ENCODE results near the gene GPAM.
"Not testable (repeated sequence)": the region's sequence is repeated elsewhere in the genome, so short reads cannot be mapped to it uniquely, and the experiment has no call there.

GPAM gene

DNA sequence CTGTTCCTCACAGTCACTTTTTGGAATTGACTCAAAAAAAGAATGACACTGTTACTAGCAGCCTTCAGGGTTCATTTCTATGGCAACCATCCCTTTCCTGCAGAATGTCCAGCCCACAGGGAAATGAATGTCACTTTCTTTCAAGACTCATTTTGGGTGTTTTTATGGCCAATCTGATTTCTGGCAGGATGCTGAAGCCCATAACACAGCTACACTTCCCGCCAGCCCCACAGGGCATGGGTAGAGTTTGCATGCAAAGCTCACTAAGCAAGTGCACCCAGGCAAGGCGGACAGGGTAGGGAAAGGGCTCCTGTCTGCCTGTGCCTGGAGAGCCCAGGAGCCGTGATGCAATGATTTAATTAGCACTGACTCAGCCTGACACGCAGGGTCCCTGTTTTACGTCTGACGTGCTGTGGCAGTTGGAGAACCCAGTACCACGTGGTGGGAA is 26.1 kb upstream of the GPAM start:
- TF ChIP-seq POLR2A (IDR thresholded peaks at IDR 0.05; ENCODE audit: low read depth, low read length): no peak
- FAIRE-seq: no peak
- no peak for DNase-seq (ENCODE audit: insufficient read length, low spot score)

GRCh38 chr10:112208997-112209396 is 25.4 kb upstream of the GPAM start:
- no peak for TF ChIP-seq POLR2A (IDR thresholded peaks at IDR 0.05; ENCODE audit: low read depth, low read length)
- FAIRE-seq (no peak), DNase-seq (ENCODE audit: insufficient read length, low spot score) (no peak)

- FAIRE-seq: no peak
- no peak for DNase-seq (ENCODE audit: insufficient read length, low spot score)
- no peak for TF ChIP-seq POLR2A (IDR thresholded peaks at IDR 0.05; ENCODE audit: low read depth, low read length)
Measured at GRCh38 chr10:112208292-112208691, 24.7 kb upstream of the GPAM start.

- no peak for FAIRE-seq
Measured at GRCh38 chr10:112203328-112204076, 19.9 kb upstream of the GPAM start.

DNA sequence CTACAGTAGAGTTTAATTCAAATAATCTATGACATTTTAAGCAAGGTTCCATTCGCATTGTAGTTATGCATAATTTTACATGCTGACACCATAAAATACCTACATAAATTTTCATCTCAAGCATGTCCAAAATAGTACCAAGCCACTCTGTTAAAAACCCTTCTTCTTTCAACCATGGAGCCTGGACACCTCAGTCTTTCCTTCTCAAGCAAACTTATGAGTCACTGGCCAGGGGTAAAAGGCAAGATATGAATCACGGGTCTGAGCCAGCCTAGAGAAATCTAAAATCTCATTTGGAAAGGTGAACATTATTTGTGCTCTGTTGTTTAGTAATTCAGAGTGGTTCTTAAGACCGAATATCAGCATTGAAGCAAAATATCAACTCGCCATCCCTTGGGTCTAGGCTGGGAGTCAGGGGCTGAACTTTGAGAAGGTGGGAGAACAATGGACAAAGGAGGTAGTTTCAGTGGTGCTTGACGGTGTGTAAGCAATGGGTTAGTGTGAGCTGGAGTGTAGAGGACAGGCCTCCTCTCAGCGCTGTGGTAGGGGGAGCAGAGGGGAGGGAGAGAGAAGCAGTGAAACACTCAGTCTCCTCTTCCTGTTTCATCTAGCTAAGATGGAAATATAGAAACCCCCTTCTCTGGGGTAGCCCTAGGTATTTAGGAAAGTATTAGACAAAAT is 19.1 kb upstream of the GPAM start:
- TF ChIP-seq POLR2A (IDR thresholded peaks at IDR 0.05; ENCODE audit: low read depth, low read length): no peak
- DNase-seq (ENCODE audit: insufficient read length, low spot score) (peak; percentile 47), FAIRE-seq (no peak)

More at GRCh38 chr10:112203328-112204076, 19.9 kb upstream of the GPAM start:
- DNase-seq (ENCODE audit: insufficient read length, low spot score): no peak
- no peak for TF ChIP-seq POLR2A (IDR thresholded peaks at IDR 0.05; ENCODE audit: low read depth, low read length)

DNA sequence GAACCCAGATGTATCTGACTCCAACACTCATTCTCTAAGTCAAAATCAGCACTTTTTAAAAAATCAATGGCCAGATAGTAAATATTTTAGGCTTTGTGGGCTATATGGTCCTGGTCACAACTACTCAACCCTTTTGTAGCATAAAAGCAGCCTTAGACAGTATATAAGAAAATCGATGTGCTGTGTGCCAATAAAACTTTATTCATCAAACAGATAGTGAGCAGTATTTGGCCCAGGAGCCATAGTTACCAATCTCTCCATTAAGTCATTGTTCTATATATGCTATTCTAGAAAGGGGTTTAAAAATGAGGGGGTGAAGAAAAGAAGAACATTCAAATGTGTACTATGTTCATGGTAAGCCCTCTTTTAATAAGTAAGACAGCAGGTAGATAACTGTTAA is 18.5 kb upstream of the GPAM start:
- DNase-seq (ENCODE audit: insufficient read length, low spot score): no peak
- no peak for FAIRE-seq
- TF ChIP-seq POLR2A (IDR thresholded peaks at IDR 0.05; ENCODE audit: low read depth, low read length): no peak

DNA sequence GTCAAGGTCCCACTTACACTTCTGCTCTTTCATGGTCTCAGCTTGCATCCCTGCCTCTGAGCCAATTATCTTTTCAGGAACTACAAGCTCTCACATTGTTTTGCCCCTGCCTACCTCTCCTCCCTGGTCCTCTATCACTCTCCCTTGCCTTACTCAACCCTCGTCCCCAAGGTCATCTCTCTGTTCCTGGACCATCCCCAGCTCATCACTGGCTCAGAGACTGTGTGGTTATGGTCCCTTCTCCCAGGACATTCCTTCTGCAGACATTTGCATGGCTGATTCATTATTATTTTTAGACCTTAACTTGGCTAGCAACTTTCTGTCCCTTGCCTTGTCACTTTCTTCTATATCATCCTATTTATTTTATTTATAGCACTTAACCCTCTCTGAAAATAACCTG is 17.8 kb upstream of the GPAM start:
- no peak for TF ChIP-seq POLR2A (IDR thresholded peaks at IDR 0.05; ENCODE audit: low read depth, low read length)
- FAIRE-seq: no peak
- DNase-seq (ENCODE audit: insufficient read length, low spot score): no peak

GRCh38 chr10:112200259-112200658 is 16.7 kb upstream of the GPAM start:
- not testable (repeated sequence) for DNase-seq (ENCODE audit: insufficient read length, low spot score); FAIRE-seq

DNA sequence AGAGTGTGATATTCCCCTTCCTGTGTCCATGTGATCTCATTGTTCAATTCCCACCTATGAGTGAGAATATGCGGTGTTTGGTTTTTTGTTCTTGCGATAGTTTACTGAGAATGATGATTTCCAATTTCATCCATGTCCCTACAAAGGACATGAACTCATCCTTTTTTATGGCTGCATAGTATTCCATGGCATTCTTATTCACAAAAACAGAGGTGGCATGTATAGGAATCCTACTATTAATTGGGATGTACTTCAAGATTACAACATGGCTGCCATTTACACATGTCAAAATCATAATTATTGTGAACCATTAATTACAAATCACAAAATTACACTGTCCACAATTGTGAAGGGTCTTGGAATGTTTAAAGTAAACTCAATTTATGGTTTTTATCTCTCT is 14.1 kb upstream of the GPAM start:
- not testable (repeated sequence) for DNase-seq (ENCODE audit: insufficient read length, low spot score); FAIRE-seq

GRCh38 chr10:112195224-112195623 is 11.7 kb upstream of the GPAM start:
- DNase-seq (ENCODE audit: insufficient read length, low spot score) (no peak), FAIRE-seq (no peak)
- TF ChIP-seq POLR2A (IDR thresholded peaks at IDR 0.05; ENCODE audit: low read depth, low read length): no peak

- FAIRE-seq (no peak), DNase-seq (ENCODE audit: insufficient read length, low spot score) (no peak)
- TF ChIP-seq POLR2A (IDR thresholded peaks at IDR 0.05; ENCODE audit: low read depth, low read length): no peak
Measured at GRCh38 chr10:112191791-112192190, 8.2 kb upstream of the GPAM start.

- FAIRE-seq (no peak), DNase-seq (ENCODE audit: insufficient read length, low spot score) (no peak)
- no peak for TF ChIP-seq POLR2A (IDR thresholded peaks at IDR 0.05; ENCODE audit: low read depth, low read length)
Measured at GRCh38 chr10:112191041-112191590, 7.6 kb upstream of the GPAM start.

- FAIRE-seq (no peak), DNase-seq (ENCODE audit: insufficient read length, low spot score) (no peak)
- no peak for TF ChIP-seq POLR2A (IDR thresholded peaks at IDR 0.05; ENCODE audit: low read depth, low read length)
Measured at GRCh38 chr10:112189465-112189864, 5.9 kb upstream of the GPAM start.

- TF ChIP-seq POLR2A (IDR thresholded peaks at IDR 0.05; ENCODE audit: low read depth, low read length): no peak
- no peak for DNase-seq (ENCODE audit: insufficient read length, low spot score)
- FAIRE-seq: no peak
Measured at GRCh38 chr10:112187527-112187926, 4.0 kb upstream of the GPAM start.

- no peak for DNase-seq (ENCODE audit: insufficient read length, low spot score)
- TF ChIP-seq POLR2A (IDR thresholded peaks at IDR 0.05; ENCODE audit: low read depth, low read length): no peak
- FAIRE-seq: no peak
Measured at GRCh38 chr10:112185959-112186358, 2.4 kb upstream of the GPAM start.

Data from H54 (cell line).